ENCODE data around the gene KISS1. TPM values are rescaled to one million over a fixed set of nuclear protein-coding genes. Genes with fewer than 3 reads are reported as not detected.

Gene KISS1, protein sequence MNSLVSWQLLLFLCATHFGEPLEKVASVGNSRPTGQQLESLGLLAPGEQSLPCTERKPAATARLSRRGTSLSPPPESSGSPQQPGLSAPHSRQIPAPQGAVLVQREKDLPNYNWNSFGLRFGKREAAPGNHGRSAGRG
- total RNA-seq (2.2 and 12.9 TPM in 2 replicates), polyA plus RNA-seq (2.0 TPM in 2 replicates)

DNA sequence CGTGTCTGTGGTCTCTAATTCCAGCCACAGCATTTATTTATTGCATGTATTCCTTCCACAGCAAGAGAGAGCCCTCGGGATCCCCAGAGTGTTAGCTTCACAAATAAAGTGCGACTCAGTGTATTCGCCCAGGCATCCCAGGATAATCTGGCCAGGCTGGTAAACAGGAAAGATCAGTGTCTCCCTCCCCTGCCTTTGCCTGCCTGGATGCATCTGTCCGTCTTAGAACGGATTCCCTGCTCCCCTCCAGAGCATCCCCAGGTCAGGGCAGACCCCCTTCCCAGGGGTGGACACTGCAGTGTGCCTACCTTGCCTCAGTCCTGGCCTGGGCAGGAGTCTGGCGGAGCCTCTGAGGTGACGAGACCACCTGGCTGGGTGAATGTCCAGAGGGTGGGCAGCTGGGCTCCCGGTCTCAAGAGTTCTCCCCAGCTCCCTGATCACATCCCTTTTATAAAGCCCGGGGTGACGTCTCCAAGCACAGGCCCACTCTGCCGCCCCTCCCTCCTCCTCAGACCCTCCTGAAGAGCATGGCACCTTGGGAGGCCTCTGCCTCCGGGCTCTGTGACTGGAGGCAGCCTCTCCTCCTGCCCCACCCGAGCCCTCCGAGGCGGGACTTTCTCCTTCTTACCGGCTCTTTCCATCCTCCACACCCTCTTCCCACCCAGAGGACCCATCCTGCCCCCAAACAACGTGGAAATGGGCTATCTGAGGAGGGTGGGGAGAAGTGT lies at the start of gene KISS1:
TSS of gene KISS1 (minus strand) at position 424 of the 728 bp plus-strand sequence. CDS start 3,615 bp downstream, outside the sequence.
- Histone ChIP-seq H3K4me2 (no peak within 1 kb of the TSS), H3K27me3 (no peaks in the 10 kb centered on the region), H2AFZ (no peak within 1 kb of the TSS), H3K36me3 (replicated peaks; ENCODE audit: insufficient read depth, low read depth) (no peaks in the 10 kb centered on the region), H4K20me1 (ENCODE audit: insufficient read depth, poor library complexity, severe bottlenecking) (no peaks in the 10 kb centered on the region), H3K79me2 (no peaks in the 10 kb centered on the region), H3K4me1 (ENCODE audit: insufficient read depth) (peaks cover 13% of the 10 kb centered on the region), H3K9me3 (ENCODE audit: low read depth) (no peaks in the 10 kb centered on the region), H3K27ac (no peak within 1 kb of the TSS), H3K4me3 (no peak within 1 kb of the TSS), H3K9me2 (replicated peaks; ENCODE audit: insufficient read depth) (no peaks in the 10 kb centered on the region)
- TF ChIP-seq, protein P1, sequence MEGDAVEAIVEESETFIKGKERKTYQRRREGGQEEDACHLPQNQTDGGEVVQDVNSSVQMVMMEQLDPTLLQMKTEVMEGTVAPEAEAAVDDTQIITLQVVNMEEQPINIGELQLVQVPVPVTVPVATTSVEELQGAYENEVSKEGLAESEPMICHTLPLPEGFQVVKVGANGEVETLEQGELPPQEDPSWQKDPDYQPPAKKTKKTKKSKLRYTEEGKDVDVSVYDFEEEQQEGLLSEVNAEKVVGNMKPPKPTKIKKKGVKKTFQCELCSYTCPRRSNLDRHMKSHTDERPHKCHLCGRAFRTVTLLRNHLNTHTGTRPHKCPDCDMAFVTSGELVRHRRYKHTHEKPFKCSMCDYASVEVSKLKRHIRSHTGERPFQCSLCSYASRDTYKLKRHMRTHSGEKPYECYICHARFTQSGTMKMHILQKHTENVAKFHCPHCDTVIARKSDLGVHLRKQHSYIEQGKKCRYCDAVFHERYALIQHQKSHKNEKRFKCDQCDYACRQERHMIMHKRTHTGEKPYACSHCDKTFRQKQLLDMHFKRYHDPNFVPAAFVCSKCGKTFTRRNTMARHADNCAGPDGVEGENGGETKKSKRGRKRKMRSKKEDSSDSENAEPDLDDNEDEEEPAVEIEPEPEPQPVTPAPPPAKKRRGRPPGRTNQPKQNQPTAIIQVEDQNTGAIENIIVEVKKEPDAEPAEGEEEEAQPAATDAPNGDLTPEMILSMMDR (IDR thresholded peaks at IDR 0.05; ENCODE audit: poor library complexity): no peak
- TF ChIP-seq EZH2phosphoT487 (IDR thresholded peaks at IDR 0.05; ENCODE audit: low read depth, severe bottlenecking, unreplicated experiment): no peak
- no peak for TF ChIP-seq EZH2 (IDR thresholded peaks at IDR 0.05; ENCODE audit: borderline replicate concordance)
- WGBS (ENCODE audit: low lambda C conversion rate, missing lambda C conversion rate): 58% methylated on average over 18 of the region's 18 CpGs
- DNase-seq (ENCODE audit: low spot score): no peak

DNA sequence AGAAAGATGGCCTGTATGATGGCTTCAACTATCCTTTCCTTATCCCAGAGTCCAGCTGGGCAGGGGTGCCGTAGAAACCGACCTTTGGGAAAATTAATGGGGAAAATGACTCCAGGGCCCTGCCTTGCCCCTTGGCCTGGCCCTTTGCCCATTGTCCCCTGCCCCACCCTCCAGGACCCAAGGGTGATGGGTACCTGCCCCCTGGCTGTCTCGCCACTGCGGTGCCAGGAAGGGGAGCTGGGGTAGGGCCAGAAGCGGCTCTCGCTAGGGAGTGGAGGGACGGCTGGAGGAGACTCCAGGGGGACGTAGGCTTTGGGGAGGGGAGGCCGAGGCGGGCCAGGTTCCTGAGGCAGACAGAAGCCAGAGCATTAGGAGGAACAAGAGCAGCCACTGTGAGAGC lies 46.6 kb upstream of the KISS1 start:
- no peaks in the 10 kb centered on the region for H4K20me1 ChIP-seq (ENCODE audit: insufficient read depth, poor library complexity, severe bottlenecking)
- H3K79me2 ChIP-seq: no peaks in the 10 kb centered on the region
- no peak overlapping the region for H3K4me3 ChIP-seq
- no peak overlapping the region for H2AFZ ChIP-seq
- WGBS (ENCODE audit: low lambda C conversion rate, missing lambda C conversion rate): 97% methylated on average over 10 of the region's 10 CpGs
- H3K9me3 ChIP-seq (ENCODE audit: low read depth): no peaks in the 10 kb centered on the region
- no peak overlapping the region for H3K27ac ChIP-seq
- no peaks in the 10 kb centered on the region for H3K9me2 ChIP-seq (replicated peaks; ENCODE audit: insufficient read depth)
- no peaks in the 10 kb centered on the region for H3K27me3 ChIP-seq
- H3K36me3 ChIP-seq (replicated peaks; ENCODE audit: insufficient read depth, low read depth): no peaks in the 10 kb centered on the region
- H3K4me2 ChIP-seq: no peak overlapping the region
- TF ChIP-seq EZH2 (IDR thresholded peaks at IDR 0.05; ENCODE audit: borderline replicate concordance) (no peak), EZH2phosphoT487 (IDR thresholded peaks at IDR 0.05; ENCODE audit: low read depth, severe bottlenecking, unreplicated experiment) (no peak)
- TF ChIP-seq, protein P1 (IDR thresholded peaks at IDR 0.05; ENCODE audit: poor library complexity): no peak
- no peak for DNase-seq (ENCODE audit: low spot score)
- H3K4me1 ChIP-seq (ENCODE audit: insufficient read depth): no peaks in the 10 kb centered on the region

DNA sequence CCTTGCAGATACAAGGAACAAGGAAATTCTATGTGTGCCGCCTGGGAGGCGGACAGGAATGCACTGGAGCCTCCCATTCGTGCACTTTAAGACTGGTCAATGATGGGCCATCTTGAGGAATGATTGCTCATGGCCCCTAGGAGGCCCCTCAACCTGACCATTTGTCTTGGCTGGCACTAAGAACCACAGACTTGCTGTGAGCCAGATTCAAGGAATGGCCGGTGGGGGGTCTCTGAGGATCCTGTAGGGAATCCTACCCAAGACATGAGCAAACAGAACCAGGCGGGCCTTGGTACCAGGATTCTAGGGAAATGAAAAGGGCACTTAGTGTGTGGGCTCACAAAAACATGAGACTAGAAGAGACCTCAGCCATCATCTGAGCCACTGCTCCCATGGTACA lies 45.6 kb upstream of the KISS1 start:
- TF ChIP-seq EZH2 (IDR thresholded peaks at IDR 0.05; ENCODE audit: borderline replicate concordance): no peak
- TF ChIP-seq EZH2phosphoT487 (IDR thresholded peaks at IDR 0.05; ENCODE audit: low read depth, severe bottlenecking, unreplicated experiment): no peak
- TF ChIP-seq, protein P1 (IDR thresholded peaks at IDR 0.05; ENCODE audit: poor library complexity): no peak
- WGBS (ENCODE audit: low lambda C conversion rate, missing lambda C conversion rate): 93% methylated on average over 5 of the region's 5 CpGs
- Histone ChIP-seq H3K4me3 (no peak overlapping the region), H3K79me2 (no peaks in the 10 kb centered on the region), H3K9me2 (replicated peaks; ENCODE audit: insufficient read depth) (no peaks in the 10 kb centered on the region), H3K27ac (no peak overlapping the region), H3K9me3 (ENCODE audit: low read depth) (no peaks in the 10 kb centered on the region), H3K36me3 (replicated peaks; ENCODE audit: insufficient read depth, low read depth) (no peaks in the 10 kb centered on the region), H3K4me1 (ENCODE audit: insufficient read depth) (no peaks in the 10 kb centered on the region), H3K27me3 (no peaks in the 10 kb centered on the region), H4K20me1 (ENCODE audit: insufficient read depth, poor library complexity, severe bottlenecking) (no peaks in the 10 kb centered on the region), H2AFZ (no peak overlapping the region), H3K4me2 (no peak overlapping the region)
- no peak for DNase-seq (ENCODE audit: low spot score)

All from hepatocyte (in vitro differentiated cells).